NOMO-1 treated with DMSO at 0.1 percent for 48 hours (cell line): ENCODE measurements around the gene DLAT.
"Not testable (repeated sequence)": the region's sequence is repeated elsewhere in the genome, so short reads cannot be mapped to it uniquely, and the experiment has no call there.

ENCODE experiments used
- DNase-seq: peaks from one replicate; lab custom pipeline; 2025; ENCODE audit not compliant: unreplicated experiment; lab: John Stamatoyannopoulos, UW

DLAT gene

DNA sequence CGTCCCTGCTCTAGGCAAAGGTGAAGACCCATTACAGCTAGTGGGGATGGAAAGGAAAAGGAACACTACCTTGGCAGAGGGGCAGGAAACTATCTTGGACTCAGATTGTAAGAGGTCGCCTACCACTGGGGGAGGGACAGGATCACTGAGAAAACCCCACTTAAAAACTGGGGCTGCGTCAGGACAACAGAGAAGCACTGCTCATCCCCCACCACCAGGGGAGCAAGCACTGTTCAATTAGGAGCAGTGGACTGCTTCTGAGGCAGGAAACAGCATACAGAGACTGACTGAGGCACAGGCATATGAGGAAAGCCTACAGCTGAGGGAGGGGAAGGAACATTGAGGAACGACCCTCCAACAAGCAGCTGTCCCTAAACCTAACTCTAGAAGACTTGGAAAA lies 20.8 kb upstream of the DLAT start:
- DNase-seq = peak; percentile 2

- DNase-seq = no peak
Observed at GRCh38 chr11:112005422-112006094, 19.6 kb upstream of the DLAT start.

DNA sequence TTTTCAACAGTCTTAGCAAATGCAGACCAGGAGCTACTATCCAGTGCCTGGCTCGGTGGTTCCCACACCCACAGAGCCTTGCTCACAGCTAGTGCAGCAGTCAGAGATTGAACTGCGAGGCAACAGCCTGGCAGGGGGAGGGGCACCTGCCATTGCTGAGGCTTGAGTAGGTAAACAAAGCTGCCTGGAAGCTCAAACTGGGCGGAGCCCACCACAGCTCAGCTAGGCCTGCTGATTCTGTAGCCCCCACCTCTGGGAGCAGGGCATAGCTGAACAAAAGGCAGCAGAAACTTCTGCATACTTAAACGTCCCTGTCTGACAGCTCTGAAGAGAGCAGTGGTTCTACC lies 19.1 kb upstream of the DLAT start:
- DNase-seq = not testable (repeated sequence)

- DNase-seq = not testable (repeated sequence)
Observed at GRCh38 chr11:112011451-112011850, 13.8 kb upstream of the DLAT start.

- DNase-seq = no peak
Observed at GRCh38 chr11:112012874-112013273, 12.3 kb upstream of the DLAT start.

- no peak for DNase-seq
Observed at GRCh38 chr11:112013497-112014164, 11.6 kb upstream of the DLAT start.

GRCh38 chr11:112016088-112016764 lies 9.0 kb upstream of the DLAT start:
- DNase-seq = peak; percentile 45

- DNase-seq = peak; percentile 12
Observed at GRCh38 chr11:112016765-112017376, 8.3 kb upstream of the DLAT start.

DNA sequence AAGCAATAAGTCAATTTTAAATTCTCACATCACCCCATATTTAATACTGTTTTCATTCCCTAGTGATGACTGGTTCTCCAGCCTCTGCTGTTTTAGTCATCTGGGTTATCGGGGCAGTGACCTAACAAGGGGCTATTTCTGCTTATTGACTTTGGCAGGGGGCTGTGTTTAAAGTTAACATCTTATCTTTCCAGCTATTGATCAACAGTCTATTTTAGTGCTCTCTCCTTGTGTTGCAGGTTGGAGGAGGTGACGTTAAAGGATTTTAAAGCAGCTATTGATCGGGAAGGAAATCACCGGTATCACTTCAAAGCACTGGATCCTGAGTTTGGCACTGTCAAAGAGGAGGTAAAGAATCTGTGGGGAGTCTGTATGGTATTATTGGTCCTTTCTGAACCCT lies 7.7 kb upstream of the DLAT start:
- DNase-seq = no peak

DNA sequence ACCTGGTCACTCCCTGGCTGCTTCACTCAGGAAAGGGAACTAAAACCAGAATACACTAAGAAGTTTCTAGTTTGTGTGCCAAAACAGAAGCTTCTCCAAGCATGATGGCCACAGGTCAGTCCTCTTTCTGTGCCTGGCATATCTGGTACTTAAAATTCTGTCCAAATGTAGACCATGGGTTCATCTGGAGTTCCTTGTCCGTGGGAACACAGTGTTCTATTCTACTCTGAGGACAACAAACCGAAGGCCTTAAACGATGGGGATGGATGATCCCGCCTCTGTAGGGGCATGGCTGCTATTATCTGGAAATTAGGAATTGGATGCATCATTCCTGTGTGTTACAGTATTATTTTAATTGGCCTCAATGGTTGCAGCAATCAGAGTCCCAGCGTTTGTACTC lies 6.1 kb upstream of the DLAT start:
- DNase-seq = no peak

- DNase-seq = no peak
Observed at GRCh38 chr11:112023104-112023503, 2.1 kb upstream of the DLAT start.

GRCh38 chr11:112024178-112024772 lies 933 bp upstream of the DLAT start:
- DNase-seq = peak; percentile 69

GRCh38 chr11:112025707-112026106 lies 499 bp downstream of the DLAT start:
- no peak for DNase-seq

DNA sequence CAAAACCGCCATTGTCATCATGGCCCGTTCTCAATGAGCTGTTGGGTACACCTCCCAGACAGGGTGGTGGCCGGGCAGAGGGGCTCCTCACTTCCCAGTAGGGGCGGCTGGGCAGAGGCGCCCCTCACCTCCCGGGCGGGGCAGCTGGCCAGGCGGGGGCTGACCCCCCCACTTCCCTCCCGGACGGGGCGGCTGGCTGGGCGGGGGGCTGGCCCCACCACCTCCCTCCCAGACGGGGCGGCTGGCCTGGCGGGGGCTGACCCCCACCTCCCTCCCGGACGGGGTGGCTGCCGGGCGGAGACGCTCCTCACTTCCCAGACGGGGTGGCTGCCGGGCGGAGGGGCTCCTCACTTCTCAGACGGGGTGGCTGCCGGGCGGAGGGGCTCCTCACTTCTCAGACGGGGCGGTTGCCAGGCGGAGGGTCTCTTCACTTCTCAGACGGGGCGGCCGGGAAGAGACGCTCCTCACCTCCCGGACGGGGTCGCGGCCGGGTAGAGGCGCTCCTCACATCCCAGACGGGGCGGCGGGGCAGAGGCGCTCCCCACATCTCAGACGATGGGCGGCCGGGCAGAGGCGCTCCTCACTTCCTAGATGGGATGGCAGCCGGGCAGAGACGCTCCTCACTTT lies 1.7 kb downstream of the DLAT start:
- DNase-seq = not testable (repeated sequence)

DNA sequence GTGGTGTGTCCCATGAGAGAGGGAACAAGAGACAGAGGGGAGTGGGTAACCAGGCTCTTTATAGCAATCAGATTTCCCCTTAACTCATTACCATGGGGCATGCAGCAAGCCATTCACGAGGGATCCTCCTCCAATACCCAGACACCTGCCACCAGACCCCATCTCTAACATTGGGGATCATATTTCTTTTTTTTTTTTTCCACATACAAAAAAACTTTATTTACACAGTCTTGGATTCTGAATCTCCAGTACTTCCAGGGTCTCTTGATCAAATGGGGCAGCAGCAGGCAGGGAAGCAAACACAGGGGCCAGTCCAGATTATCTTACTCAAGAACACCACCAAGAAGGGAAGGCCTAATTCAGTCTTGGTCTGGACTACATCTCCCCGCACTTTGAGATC lies 4.3 kb downstream of the DLAT start:
- DNase-seq = no peak

- no peak for DNase-seq
Observed at GRCh38 chr11:112033902-112034301, 8.7 kb downstream of the DLAT start.

- no peak for DNase-seq
Observed at GRCh38 chr11:112037527-112037926, 12.3 kb downstream of the DLAT start.

GRCh38 chr11:112042161-112042960 lies 17.2 kb downstream of the DLAT start:
- DNase-seq = no peak

DNA sequence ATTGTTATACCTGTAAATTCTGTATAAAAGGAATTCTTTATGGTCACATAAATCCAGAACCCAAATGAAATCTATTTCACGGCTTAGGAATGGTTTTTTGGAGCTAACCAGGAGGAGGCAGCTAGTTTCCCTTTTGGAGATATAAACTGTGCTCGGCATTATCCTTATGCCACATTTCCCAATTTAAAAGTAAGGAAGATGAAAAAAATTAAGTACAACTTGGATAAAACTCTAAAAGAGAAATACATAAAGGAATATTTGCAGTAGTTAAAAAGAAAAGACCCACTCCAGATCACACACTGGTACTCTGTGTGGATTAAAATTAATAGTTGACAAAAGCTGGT lies 17.7 kb downstream of the DLAT start:
- DNase-seq = no peak

DNA sequence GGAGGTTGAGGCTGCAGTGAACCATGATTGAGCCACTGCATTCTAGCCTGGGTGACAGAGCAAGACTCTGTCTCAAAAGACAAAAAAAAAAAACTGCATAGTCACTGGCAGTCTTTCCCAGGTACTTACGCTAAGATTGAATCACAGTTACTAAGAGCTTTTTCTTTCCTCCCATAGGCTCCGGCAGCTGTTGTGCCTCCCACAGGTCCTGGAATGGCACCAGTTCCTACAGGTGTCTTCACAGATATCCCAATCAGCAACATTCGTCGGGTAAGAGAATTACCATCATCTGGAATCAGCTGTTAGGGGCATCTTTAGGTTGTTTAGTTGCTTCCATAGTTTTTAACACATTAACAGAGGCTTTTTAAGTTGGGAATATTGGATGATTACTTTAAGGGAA lies 19.8 kb downstream of the DLAT start:
- DNase-seq = no peak
